ENCODE results near the gene DGKQ. TPM values are rescaled to one million over a fixed set of nuclear protein-coding genes. Genes with fewer than 3 reads are reported as not detected.

The DGKQ gene
- total RNA-seq, 2 experiments from 2014 or later: 9.3 to 11.3 TPM

GRCh38 chr4:968221-968620, 5.1 kb downstream of the DGKQ start:
- ChIA-PET POLR2A (no interaction called here), CTCF (no interaction called here)
- peaks cover 2% of the 10 kb centered on the region for H3K36me3 Mint-ChIP-seq (ENCODE audit: low read depth)
- H3K4me3 Mint-ChIP-seq: no peak overlapping the region
- no peaks in the 10 kb centered on the region for H3K9me3 Mint-ChIP-seq (ENCODE audit: low read depth)
- H3K27me3 Mint-ChIP-seq: no peaks in the 10 kb centered on the region
- intact Hi-C loops (cut with DNase I, micrococcal nuclease): no loop called here
- H3K27ac Mint-ChIP-seq: no peak overlapping the region
- H3K4me1 Mint-ChIP-seq: peaks cover 6% of the 10 kb centered on the region
- ATAC-seq (no peak), DNase-seq (no peak)

- Mint-ChIP-seq H3K4me3 (no peak overlapping the region), H3K4me1 (peaks cover 6% of the 10 kb centered on the region), H3K36me3 (ENCODE audit: low read depth) (peaks cover 2% of the 10 kb centered on the region), H3K27ac (no peak overlapping the region), H3K27me3 (no peaks in the 10 kb centered on the region), H3K9me3 (ENCODE audit: low read depth) (no peaks in the 10 kb centered on the region)
- intact Hi-C loops (cut with DNase I, micrococcal nuclease): no loop called here
- ATAC-seq (no peak), DNase-seq (no peak)
- ChIA-PET POLR2A (no interaction called here), CTCF (interaction anchor here (0.6 kb wide), 1 partner anchor 136 kb away, joined by 3 read pairs; no protein-coding TSS in a partner anchor)
These were observed 6.0 kb downstream of the DGKQ start for GRCh38 chr4:967113-968104.

GRCh38 chr4:966266-967112, 6.9 kb downstream of the DGKQ start:
- intact Hi-C loops (cut with DNase I, micrococcal nuclease): no loop called here
- CTCF ChIA-PET: interaction anchor here (0.6 kb wide), 1 partner anchor 135 kb away, joined by 3 read pairs; no protein-coding TSS in a partner anchor
- H3K27me3 Mint-ChIP-seq: no peaks in the 10 kb centered on the region
- DNase-seq (no peak), ATAC-seq (no peak)
- no peaks in the 10 kb centered on the region for H3K9me3 Mint-ChIP-seq (ENCODE audit: low read depth)
- H3K4me1 Mint-ChIP-seq: peaks cover 6% of the 10 kb centered on the region
- POLR2A ChIA-PET: no interaction called here
- no peak overlapping the region for H3K4me3 Mint-ChIP-seq
- peaks cover 3% of the 10 kb centered on the region for H3K36me3 Mint-ChIP-seq (ENCODE audit: low read depth)
- no peak overlapping the region for H3K27ac Mint-ChIP-seq

GRCh38 chr4:965766-966134, 7.6 kb downstream of the DGKQ start:
- intact Hi-C loops (cut with DNase I, micrococcal nuclease): no loop called here
- DNase-seq: no peak
- Mint-ChIP-seq H3K27me3 (no peaks in the 10 kb centered on the region), H3K36me3 (ENCODE audit: low read depth) (peaks cover 3% of the 10 kb centered on the region), H3K9me3 (ENCODE audit: low read depth) (no peaks in the 10 kb centered on the region), H3K4me3 (no peak overlapping the region), H3K27ac (no peak overlapping the region), H3K4me1 (peaks cover 3% of the 10 kb centered on the region)
- ChIA-PET POLR2A (no interaction called here), CTCF (no interaction called here)
- no peak for ATAC-seq

- ATAC-seq (no peak), DNase-seq (no peak)
- POLR2A ChIA-PET: no interaction called here
- intact Hi-C loops (cut with DNase I, micrococcal nuclease): no loop called here
- Mint-ChIP-seq H3K27me3 (no peaks in the 10 kb centered on the region), H3K9me3 (ENCODE audit: low read depth) (no peaks in the 10 kb centered on the region), H3K4me3 (no peak overlapping the region), H3K27ac (no peak overlapping the region), H3K4me1 (no peaks in the 10 kb centered on the region), H3K36me3 (ENCODE audit: low read depth) (peaks cover 3% of the 10 kb centered on the region)
- CTCF ChIA-PET: no interaction called here
These were observed 8.2 kb downstream of the DGKQ start for GRCh38 chr4:965048-965765.

GRCh38 chr4:964346-965025, 8.9 kb downstream of the DGKQ start:
- no peak for DNase-seq
- Mint-ChIP-seq H3K27ac (no peak overlapping the region), H3K4me1 (no peaks in the 10 kb centered on the region), H3K36me3 (ENCODE audit: low read depth) (peaks cover 3% of the 10 kb centered on the region), H3K4me3 (no peak overlapping the region), H3K9me3 (ENCODE audit: low read depth) (no peaks in the 10 kb centered on the region), H3K27me3 (no peaks in the 10 kb centered on the region)
- intact Hi-C loops (cut with DNase I, micrococcal nuclease): no loop called here
- no peak for ATAC-seq
- ChIA-PET POLR2A (no interaction called here), CTCF (no interaction called here)

- Mint-ChIP-seq H3K4me1 (no peaks in the 10 kb centered on the region), H3K27ac (no peak overlapping the region), H3K4me3 (no peak overlapping the region), H3K27me3 (no peaks in the 10 kb centered on the region), H3K36me3 (ENCODE audit: low read depth) (peaks cover 3% of the 10 kb centered on the region), H3K9me3 (ENCODE audit: low read depth) (no peaks in the 10 kb centered on the region)
- ChIA-PET CTCF (interaction anchor here (0.6 to 1.0 kb wide), 3 partner anchors 8 to 1347 kb away, joined by 3 read pairs; no protein-coding TSS in a partner anchor), POLR2A (no interaction called here)
- no peak for ATAC-seq
- intact Hi-C loops (cut with DNase I, micrococcal nuclease): no loop called here
- DNase-seq: no peak
These were observed 9.8 kb downstream of the DGKQ start for GRCh38 chr4:963276-964225.

- intact Hi-C loops (cut with DNase I, micrococcal nuclease): no loop called here
- no peaks in the 10 kb centered on the region for H3K9me3 Mint-ChIP-seq (ENCODE audit: low read depth)
- H3K36me3 Mint-ChIP-seq (ENCODE audit: low read depth): peaks cover 3% of the 10 kb centered on the region
- no peaks in the 10 kb centered on the region for H3K4me1 Mint-ChIP-seq
- ChIA-PET CTCF (interaction anchor here (0.6 to 1.0 kb wide), 3 partner anchors 9 to 1348 kb away, joined by 3 read pairs; no protein-coding TSS in a partner anchor), POLR2A (no interaction called here)
- DNase-seq: no peak
- no peak overlapping the region for H3K4me3 Mint-ChIP-seq
- no peak for ATAC-seq
- no peak overlapping the region for H3K27ac Mint-ChIP-seq
- H3K27me3 Mint-ChIP-seq: no peaks in the 10 kb centered on the region
These were observed 10.8 kb downstream of the DGKQ start for GRCh38 chr4:962231-963208.

GRCh38 chr4:961351-962230, 11.8 kb downstream of the DGKQ start:
- DNase-seq (no peak), ATAC-seq (no peak)
- Mint-ChIP-seq H3K9me3 (ENCODE audit: low read depth) (no peaks in the 10 kb centered on the region), H3K4me1 (no peaks in the 10 kb centered on the region), H3K4me3 (no peak overlapping the region), H3K36me3 (ENCODE audit: low read depth) (peaks cover 3% of the 10 kb centered on the region), H3K27me3 (no peaks in the 10 kb centered on the region), H3K27ac (no peak overlapping the region)
- POLR2A ChIA-PET: no interaction called here
- intact Hi-C loops (cut with DNase I, micrococcal nuclease): no loop called here
- CTCF ChIA-PET: no interaction called here
